ENCODE measurements around the gene OR5B12.

DNA sequence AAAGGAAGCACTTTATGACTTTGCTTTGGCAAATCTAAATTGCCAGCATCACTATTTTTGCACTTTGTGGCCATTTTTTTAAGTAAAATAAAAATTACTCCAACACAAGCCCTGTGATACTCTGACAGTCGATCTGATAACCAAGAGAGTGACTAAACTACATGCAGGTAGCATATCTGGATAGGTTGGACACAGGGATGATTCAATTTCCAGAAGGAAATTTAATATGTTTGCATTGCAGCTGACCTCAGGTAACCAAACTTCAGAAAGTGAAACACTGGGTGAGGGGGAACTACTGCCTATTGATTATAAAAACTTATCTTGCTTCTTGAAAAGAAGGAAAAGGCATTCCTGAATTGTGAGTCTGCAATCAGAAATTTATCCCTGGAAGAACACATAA, 49.3 kb downstream of the OR5B12 start:
- no peak for TF ChIP-seq POLR2A (IDR thresholded peaks at IDR 0.05)
- TF ChIP-seq, protein P1, sequence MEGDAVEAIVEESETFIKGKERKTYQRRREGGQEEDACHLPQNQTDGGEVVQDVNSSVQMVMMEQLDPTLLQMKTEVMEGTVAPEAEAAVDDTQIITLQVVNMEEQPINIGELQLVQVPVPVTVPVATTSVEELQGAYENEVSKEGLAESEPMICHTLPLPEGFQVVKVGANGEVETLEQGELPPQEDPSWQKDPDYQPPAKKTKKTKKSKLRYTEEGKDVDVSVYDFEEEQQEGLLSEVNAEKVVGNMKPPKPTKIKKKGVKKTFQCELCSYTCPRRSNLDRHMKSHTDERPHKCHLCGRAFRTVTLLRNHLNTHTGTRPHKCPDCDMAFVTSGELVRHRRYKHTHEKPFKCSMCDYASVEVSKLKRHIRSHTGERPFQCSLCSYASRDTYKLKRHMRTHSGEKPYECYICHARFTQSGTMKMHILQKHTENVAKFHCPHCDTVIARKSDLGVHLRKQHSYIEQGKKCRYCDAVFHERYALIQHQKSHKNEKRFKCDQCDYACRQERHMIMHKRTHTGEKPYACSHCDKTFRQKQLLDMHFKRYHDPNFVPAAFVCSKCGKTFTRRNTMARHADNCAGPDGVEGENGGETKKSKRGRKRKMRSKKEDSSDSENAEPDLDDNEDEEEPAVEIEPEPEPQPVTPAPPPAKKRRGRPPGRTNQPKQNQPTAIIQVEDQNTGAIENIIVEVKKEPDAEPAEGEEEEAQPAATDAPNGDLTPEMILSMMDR (IDR thresholded peaks at IDR 0.05): no peak

Measured in prostate gland (tissue), 2 donors.